ENCODE data around the gene TTLL11.

DNA sequence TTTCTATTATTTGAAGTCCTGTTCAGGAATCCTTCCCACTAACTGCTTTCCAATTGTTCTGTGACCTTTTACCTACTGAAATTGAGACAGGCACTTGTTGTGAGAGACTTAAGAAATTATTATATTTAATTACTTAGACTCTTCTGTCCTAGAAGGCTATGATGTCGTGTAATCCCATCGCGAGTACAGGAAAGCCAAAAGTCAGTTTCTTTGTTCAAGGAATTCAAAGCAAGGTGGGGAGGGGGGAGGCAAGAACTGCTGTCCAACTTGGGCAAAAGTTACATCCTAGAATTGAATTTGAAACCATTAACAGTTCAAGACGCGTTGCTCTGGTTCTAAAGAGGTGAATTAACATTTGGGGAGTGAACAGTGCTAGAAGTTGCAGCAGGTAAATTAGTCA, 48.6 kb upstream of the TTLL11 start:
- TF ChIP-seq, protein P1, sequence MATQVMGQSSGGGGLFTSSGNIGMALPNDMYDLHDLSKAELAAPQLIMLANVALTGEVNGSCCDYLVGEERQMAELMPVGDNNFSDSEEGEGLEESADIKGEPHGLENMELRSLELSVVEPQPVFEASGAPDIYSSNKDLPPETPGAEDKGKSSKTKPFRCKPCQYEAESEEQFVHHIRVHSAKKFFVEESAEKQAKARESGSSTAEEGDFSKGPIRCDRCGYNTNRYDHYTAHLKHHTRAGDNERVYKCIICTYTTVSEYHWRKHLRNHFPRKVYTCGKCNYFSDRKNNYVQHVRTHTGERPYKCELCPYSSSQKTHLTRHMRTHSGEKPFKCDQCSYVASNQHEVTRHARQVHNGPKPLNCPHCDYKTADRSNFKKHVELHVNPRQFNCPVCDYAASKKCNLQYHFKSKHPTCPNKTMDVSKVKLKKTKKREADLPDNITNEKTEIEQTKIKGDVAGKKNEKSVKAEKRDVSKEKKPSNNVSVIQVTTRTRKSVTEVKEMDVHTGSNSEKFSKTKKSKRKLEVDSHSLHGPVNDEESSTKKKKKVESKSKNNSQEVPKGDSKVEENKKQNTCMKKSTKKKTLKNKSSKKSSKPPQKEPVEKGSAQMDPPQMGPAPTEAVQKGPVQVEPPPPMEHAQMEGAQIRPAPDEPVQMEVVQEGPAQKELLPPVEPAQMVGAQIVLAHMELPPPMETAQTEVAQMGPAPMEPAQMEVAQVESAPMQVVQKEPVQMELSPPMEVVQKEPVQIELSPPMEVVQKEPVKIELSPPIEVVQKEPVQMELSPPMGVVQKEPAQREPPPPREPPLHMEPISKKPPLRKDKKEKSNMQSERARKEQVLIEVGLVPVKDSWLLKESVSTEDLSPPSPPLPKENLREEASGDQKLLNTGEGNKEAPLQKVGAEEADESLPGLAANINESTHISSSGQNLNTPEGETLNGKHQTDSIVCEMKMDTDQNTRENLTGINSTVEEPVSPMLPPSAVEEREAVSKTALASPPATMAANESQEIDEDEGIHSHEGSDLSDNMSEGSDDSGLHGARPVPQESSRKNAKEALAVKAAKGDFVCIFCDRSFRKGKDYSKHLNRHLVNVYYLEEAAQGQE (IDR thresholded peaks at IDR 0.05; ENCODE audit: borderline replicate concordance), result no peak
- TF ChIP-seq, protein P2, sequence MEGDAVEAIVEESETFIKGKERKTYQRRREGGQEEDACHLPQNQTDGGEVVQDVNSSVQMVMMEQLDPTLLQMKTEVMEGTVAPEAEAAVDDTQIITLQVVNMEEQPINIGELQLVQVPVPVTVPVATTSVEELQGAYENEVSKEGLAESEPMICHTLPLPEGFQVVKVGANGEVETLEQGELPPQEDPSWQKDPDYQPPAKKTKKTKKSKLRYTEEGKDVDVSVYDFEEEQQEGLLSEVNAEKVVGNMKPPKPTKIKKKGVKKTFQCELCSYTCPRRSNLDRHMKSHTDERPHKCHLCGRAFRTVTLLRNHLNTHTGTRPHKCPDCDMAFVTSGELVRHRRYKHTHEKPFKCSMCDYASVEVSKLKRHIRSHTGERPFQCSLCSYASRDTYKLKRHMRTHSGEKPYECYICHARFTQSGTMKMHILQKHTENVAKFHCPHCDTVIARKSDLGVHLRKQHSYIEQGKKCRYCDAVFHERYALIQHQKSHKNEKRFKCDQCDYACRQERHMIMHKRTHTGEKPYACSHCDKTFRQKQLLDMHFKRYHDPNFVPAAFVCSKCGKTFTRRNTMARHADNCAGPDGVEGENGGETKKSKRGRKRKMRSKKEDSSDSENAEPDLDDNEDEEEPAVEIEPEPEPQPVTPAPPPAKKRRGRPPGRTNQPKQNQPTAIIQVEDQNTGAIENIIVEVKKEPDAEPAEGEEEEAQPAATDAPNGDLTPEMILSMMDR (IDR thresholded peaks at IDR 0.05; ENCODE audit: poor library complexity, severe bottlenecking), result no peak
- no peak for TF ChIP-seq POLR2AphosphoS5 (IDR thresholded peaks at IDR 0.05)
